Retinal pigment epithelial cell (primary cell): Measurements from ENCODE around the gene BLVRB.
A peak's percentile ranks its signal among the peaks of the same experiment; 100 is the strongest.
"Not testable (repeated sequence)": the region's sequence is repeated elsewhere in the genome, so short reads cannot be mapped to it uniquely, and the experiment has no call there.

ENCODE experiments used
- DNase-seq: peaks from one replicate; pipeline ENCODE4 v3.0.0-alpha.2; 2010; ENCODE audit warnings: low read depth
- H3K4me3 ChIP-seq: 2 replicates; pipeline ENCODE4 v1.5.1; 2011; ENCODE audit warnings: mild to moderate bottlenecking, low read length, control low read depth, moderate library complexity
- CTCF ChIP-seq: conservative IDR thresholded peaks from 2 replicates; pipeline ENCODE4 v1.5.1; 2011; ENCODE audit warnings: low read depth, low read length, control low read depth, inconsistent platforms

The BLVRB gene

GRCh38 chr19:40443131-40443999, 22.2 kb downstream of the BLVRB start:
- no peak for TF ChIP-seq CTCF
- peak; percentile 98 for DNase-seq
- H3K4me3 ChIP-seq = peak overlapping the region; percentile 99

GRCh38 chr19:40442328-40443130, 23.0 kb downstream of the BLVRB start:
- no peak for DNase-seq
- peak overlapping the region; percentile 99 for H3K4me3 ChIP-seq
- TF ChIP-seq CTCF = no peak

GRCh38 chr19:40441719-40442253, 23.8 kb downstream of the BLVRB start:
- TF ChIP-seq CTCF = no peak
- H3K4me3 ChIP-seq = peak overlapping the region; percentile 99
- no peak for DNase-seq

- no peak overlapping the region for H3K4me3 ChIP-seq
- TF ChIP-seq CTCF = no peak
- no peak for DNase-seq
Measured at GRCh38 chr19:40438284-40438683, 27.3 kb downstream of the BLVRB start.

- TF ChIP-seq CTCF = no peak
- peak overlapping the region; percentile 32 for H3K4me3 ChIP-seq
- DNase-seq = no peak
Measured at GRCh38 chr19:40433391-40434216, 31.9 kb downstream of the BLVRB start.

- not testable (repeated sequence) for DNase-seq, H3K4me3 ChIP-seq
Measured at GRCh38 chr19:40432760-40433159, 32.8 kb downstream of the BLVRB start.

GRCh38 chr19:40431698-40432097, 33.8 kb downstream of the BLVRB start:
- no peak for TF ChIP-seq CTCF
- DNase-seq = no peak

GRCh38 chr19:40430242-40430641, 35.3 kb downstream of the BLVRB start:
- H3K4me3 ChIP-seq, DNase-seq: not testable (repeated sequence)

More at GRCh38 chr19:40431698-40432097, 33.8 kb downstream of the BLVRB start:
- no peak overlapping the region for H3K4me3 ChIP-seq

- not testable (repeated sequence) for DNase-seq, H3K4me3 ChIP-seq
Measured at GRCh38 chr19:40428197-40428596, 37.3 kb downstream of the BLVRB start.
